ENCODE data around the gene ZIC3. TPM values are rescaled to one million over a fixed set of nuclear protein-coding genes. Genes with fewer than 3 reads are reported as not detected.

Gene ZIC3
- polyA plus RNA-seq, 3 donors, result not detected

GRCh38 chrX:137575596-137576255 lies 9.8 kb downstream of the ZIC3 start:
- H3K9ac ChIP-seq (ENCODE audit: insufficient read depth, low read length, poor library complexity, severe bottlenecking), result no peak overlapping the region
- H3K4me3 ChIP-seq (replicated peaks in 1 of 3; ENCODE audit: low read depth in 2 of 3, low read length in 3 of 3), result no peak overlapping the region
- H2AFZ ChIP-seq (ENCODE audit: insufficient read depth, low read depth, low read length, poor library complexity, severe bottlenecking), result no peak overlapping the region
- H3K4me1 Mint-ChIP-seq, result no peaks in the 10 kb centered on the region
- no peak overlapping the region for H3K4me2 ChIP-seq (replicated peaks; ENCODE audit: extremely low read depth, low read length, poor library complexity, severe bottlenecking)
- WGBS (ENCODE audit: insufficient coverage), result 17% methylated on average over 6 of the region's 13 CpGs
- H3K27ac Mint-ChIP-seq, result no peak overlapping the region
- peaks cover 0 to 32% of the 10 kb centered on the region in 2 donors for H3K9me3 ChIP-seq (replicated peaks in 1 of 2; ENCODE audit: control insufficient read depth in 1 of 2, insufficient read depth in 1 of 2, low read length in 2 of 2)
- H3K27me3 ChIP-seq (ENCODE audit: control insufficient read depth in 2 of 2, insufficient read depth in 2 of 2, low read length in 2 of 2), result peaks cover 45 to 70% of the 10 kb centered on the region in 2 donors
- no peaks in the 10 kb centered on the region for H3K36me3 ChIP-seq (replicated peaks in 1 of 2; ENCODE audit: control insufficient read depth in 1 of 2, insufficient read depth in 2 of 2, low read length in 2 of 2)
- H3K4me3 Mint-ChIP-seq, result peak overlapping the region in 1 of 2 donors; percentile 40
- DNase-seq, result no peak
- TF ChIP-seq, protein P1, sequence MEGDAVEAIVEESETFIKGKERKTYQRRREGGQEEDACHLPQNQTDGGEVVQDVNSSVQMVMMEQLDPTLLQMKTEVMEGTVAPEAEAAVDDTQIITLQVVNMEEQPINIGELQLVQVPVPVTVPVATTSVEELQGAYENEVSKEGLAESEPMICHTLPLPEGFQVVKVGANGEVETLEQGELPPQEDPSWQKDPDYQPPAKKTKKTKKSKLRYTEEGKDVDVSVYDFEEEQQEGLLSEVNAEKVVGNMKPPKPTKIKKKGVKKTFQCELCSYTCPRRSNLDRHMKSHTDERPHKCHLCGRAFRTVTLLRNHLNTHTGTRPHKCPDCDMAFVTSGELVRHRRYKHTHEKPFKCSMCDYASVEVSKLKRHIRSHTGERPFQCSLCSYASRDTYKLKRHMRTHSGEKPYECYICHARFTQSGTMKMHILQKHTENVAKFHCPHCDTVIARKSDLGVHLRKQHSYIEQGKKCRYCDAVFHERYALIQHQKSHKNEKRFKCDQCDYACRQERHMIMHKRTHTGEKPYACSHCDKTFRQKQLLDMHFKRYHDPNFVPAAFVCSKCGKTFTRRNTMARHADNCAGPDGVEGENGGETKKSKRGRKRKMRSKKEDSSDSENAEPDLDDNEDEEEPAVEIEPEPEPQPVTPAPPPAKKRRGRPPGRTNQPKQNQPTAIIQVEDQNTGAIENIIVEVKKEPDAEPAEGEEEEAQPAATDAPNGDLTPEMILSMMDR (IDR thresholded peaks at IDR 0.05), result no peak
- no peaks in the 10 kb centered on the region for H3K79me2 ChIP-seq (ENCODE audit: insufficient read depth, low read length)
- H3K4me1 ChIP-seq (ENCODE audit: control insufficient read depth in 1 of 2, insufficient read depth in 2 of 2, low read length in 2 of 2), result no peaks in the 10 kb centered on the region
- no peaks in the 10 kb centered on the region for H3K36me3 Mint-ChIP-seq
- H3K27ac ChIP-seq (ENCODE audit: low read depth in 1 of 2, low read length in 2 of 2), result no peak overlapping the region
- intact Hi-C loops (cut with micrococcal nuclease), result no loop called here
- H3K9me3 Mint-ChIP-seq, result peaks cover 0 to 23% (median 12%) of the 10 kb centered on the region in 7 donors
- peaks cover 38 to 69% (median 63%) of the 10 kb centered on the region in 3 donors for H3K27me3 Mint-ChIP-seq (ENCODE audit: low read depth in 3 of 3)
- no peaks in the 10 kb centered on the region for H4K20me1 ChIP-seq (ENCODE audit: insufficient read depth, low read length)

DNA sequence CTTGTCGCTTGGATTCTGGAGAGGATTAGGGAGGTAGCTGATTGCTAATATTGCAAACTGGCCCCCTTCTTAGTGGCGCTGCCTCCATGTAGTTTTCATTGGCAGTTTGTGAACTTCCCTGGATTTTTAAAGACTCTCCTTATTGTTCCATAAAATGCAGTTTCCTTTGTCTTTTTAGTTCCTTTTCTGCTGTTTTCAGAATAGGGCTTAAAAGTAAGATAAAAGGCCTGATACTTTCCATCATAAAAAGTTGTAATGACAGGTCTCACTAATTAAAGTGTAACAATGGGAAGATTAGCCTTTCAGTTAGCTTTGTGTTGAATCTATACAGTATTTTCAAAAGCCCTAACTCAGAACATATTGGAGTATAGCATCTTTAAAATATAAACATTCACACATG lies 21.2 kb downstream of the ZIC3 start:
- Histone ChIP-seq H2AFZ (ENCODE audit: insufficient read depth, low read depth, low read length, poor library complexity, severe bottlenecking) (no peak overlapping the region), H3K4me2 (replicated peaks; ENCODE audit: extremely low read depth, low read length, poor library complexity, severe bottlenecking) (no peak overlapping the region), H3K27me3 (ENCODE audit: control insufficient read depth in 2 of 2, insufficient read depth in 2 of 2, low read length in 2 of 2) (peaks cover 0 to 2% of the 10 kb centered on the region in 2 donors), H3K36me3 (replicated peaks in 1 of 2; ENCODE audit: control insufficient read depth in 1 of 2, insufficient read depth in 2 of 2, low read length in 2 of 2) (no peaks in the 10 kb centered on the region), H3K4me1 (ENCODE audit: control insufficient read depth in 1 of 2, insufficient read depth in 2 of 2, low read length in 2 of 2) (no peaks in the 10 kb centered on the region), H3K9me3 (replicated peaks in 1 of 2; ENCODE audit: control insufficient read depth in 1 of 2, insufficient read depth in 1 of 2, low read length in 2 of 2) (no peaks in the 10 kb centered on the region), H3K27ac (ENCODE audit: low read depth in 1 of 2, low read length in 2 of 2) (no peak overlapping the region), H3K9ac (ENCODE audit: insufficient read depth, low read length, poor library complexity, severe bottlenecking) (no peak overlapping the region), H3K4me3 (replicated peaks in 1 of 3; ENCODE audit: low read depth in 2 of 3, low read length in 3 of 3) (no peak overlapping the region), H3K79me2 (ENCODE audit: insufficient read depth, low read length) (no peaks in the 10 kb centered on the region), H4K20me1 (ENCODE audit: insufficient read depth, low read length) (no peaks in the 10 kb centered on the region)
- Mint-ChIP-seq H3K27ac (no peak overlapping the region), H3K27me3 (ENCODE audit: low read depth in 3 of 3) (peaks cover 3% of the 10 kb centered on the region in 3 donors), H3K36me3 (no peaks in the 10 kb centered on the region), H3K4me3 (no peak overlapping the region), H3K9me3 (peaks cover 0 to 11% (median 1%) of the 10 kb centered on the region in 7 donors), H3K4me1 (no peaks in the 10 kb centered on the region)
- no peak for DNase-seq
- intact Hi-C loops (cut with micrococcal nuclease), result no loop called here
- no CpG with 5 or more reads among the region's 2 CpGs for WGBS (ENCODE audit: insufficient coverage)
- TF ChIP-seq, protein P1 (IDR thresholded peaks at IDR 0.05), result no peak

All from CD14-positive monocyte (primary cell).